ENCODE data around the gene MAML3. TPM values are rescaled to one million over a fixed set of nuclear protein-coding genes. Genes with fewer than 3 reads are reported as not detected.

MAML3 gene
- total RNA-seq, 1 donor from 2014 or later, result 24.8 TPM

- DNase-seq (ENCODE audit: low spot score in 2 of 2, unreplicated experiment in 2 of 2), result no peak
- Mint-ChIP-seq H3K36me3 (no peaks in the 10 kb centered on the region), H3K27ac (peak overlapping the region; percentile 68), H3K4me3 (no peak overlapping the region), H3K9me3 (no peaks in the 10 kb centered on the region), H3K27me3 (ENCODE audit: low read depth) (no peaks in the 10 kb centered on the region), H3K4me1 (peaks cover 60% of the 10 kb centered on the region)
- no peak for TF ChIP-seq CTCF (IDR thresholded peaks at IDR 0.05; ENCODE audit: unreplicated experiment)
Measured at GRCh38 chr4:139912445-139912844, 241.5 kb downstream of the MAML3 start.

GRCh38 chr4:139910106-139910505, 243.9 kb downstream of the MAML3 start:
- peaks cover 3% of the 10 kb centered on the region for H3K36me3 Mint-ChIP-seq
- no peaks in the 10 kb centered on the region for H3K27me3 Mint-ChIP-seq (ENCODE audit: low read depth)
- no peak overlapping the region for H3K27ac Mint-ChIP-seq
- no peak overlapping the region for H3K4me3 Mint-ChIP-seq
- H3K9me3 Mint-ChIP-seq, result no peaks in the 10 kb centered on the region
- no peak for DNase-seq (ENCODE audit: low spot score in 2 of 2, unreplicated experiment in 2 of 2)
- H3K4me1 Mint-ChIP-seq, result peaks cover 61% of the 10 kb centered on the region
- no peak for TF ChIP-seq CTCF (IDR thresholded peaks at IDR 0.05; ENCODE audit: unreplicated experiment)

- H3K4me1 Mint-ChIP-seq, result peaks cover 51% of the 10 kb centered on the region
- TF ChIP-seq CTCF (IDR thresholded peaks at IDR 0.05; ENCODE audit: unreplicated experiment), result no peak
Measured at GRCh38 chr4:139908636-139909437, 245.1 kb downstream of the MAML3 start.

GRCh38 chr4:139907001-139907809, 246.8 kb downstream of the MAML3 start:
- Mint-ChIP-seq H3K9me3 (peaks cover 7% of the 10 kb centered on the region), H3K27me3 (ENCODE audit: low read depth) (no peaks in the 10 kb centered on the region), H3K4me1 (peaks cover 45% of the 10 kb centered on the region), H3K4me3 (no peak overlapping the region), H3K27ac (peak overlapping the region; percentile 58), H3K36me3 (peaks cover 16% of the 10 kb centered on the region)
- no peak for TF ChIP-seq CTCF (IDR thresholded peaks at IDR 0.05; ENCODE audit: unreplicated experiment)
- no peak for DNase-seq (ENCODE audit: low spot score in 2 of 2, unreplicated experiment in 2 of 2)

More at GRCh38 chr4:139908636-139909437, 245.1 kb downstream of the MAML3 start:
- H3K36me3 Mint-ChIP-seq, result peaks cover 12% of the 10 kb centered on the region
- DNase-seq (ENCODE audit: low spot score in 2 of 2, unreplicated experiment in 2 of 2), result no peak
- H3K27me3 Mint-ChIP-seq (ENCODE audit: low read depth), result no peaks in the 10 kb centered on the region
- H3K4me3 Mint-ChIP-seq, result no peak overlapping the region
- peaks cover 4% of the 10 kb centered on the region for H3K9me3 Mint-ChIP-seq
- peak overlapping the region; percentile 19 for H3K27ac Mint-ChIP-seq

GRCh38 chr4:139905489-139905888, 248.5 kb downstream of the MAML3 start:
- H3K36me3 Mint-ChIP-seq, result peaks cover 16% of the 10 kb centered on the region
- H3K27me3 Mint-ChIP-seq (ENCODE audit: low read depth), result no peaks in the 10 kb centered on the region
- peaks cover 57% of the 10 kb centered on the region for H3K4me1 Mint-ChIP-seq
- TF ChIP-seq CTCF (IDR thresholded peaks at IDR 0.05; ENCODE audit: unreplicated experiment), result no peak
- DNase-seq (ENCODE audit: low spot score in 2 of 2, unreplicated experiment in 2 of 2), result no peak
- H3K9me3 Mint-ChIP-seq, result peaks cover 7% of the 10 kb centered on the region
- H3K27ac Mint-ChIP-seq, result no peak overlapping the region
- H3K4me3 Mint-ChIP-seq, result no peak overlapping the region

All from mesothelial cell of epicardium (in vitro differentiated cells).